Dedifferentiated amniotic fluid mesenchymal stem cell (primary cell): Measurements from ENCODE around the gene ZMIZ1.

Experiments
- DNase-seq: peaks from one replicate; pipeline ENCODE4 v3.0.0-alpha.2; 2016; ENCODE audit errors: extremely low spot score

ZMIZ1 gene

DNA sequence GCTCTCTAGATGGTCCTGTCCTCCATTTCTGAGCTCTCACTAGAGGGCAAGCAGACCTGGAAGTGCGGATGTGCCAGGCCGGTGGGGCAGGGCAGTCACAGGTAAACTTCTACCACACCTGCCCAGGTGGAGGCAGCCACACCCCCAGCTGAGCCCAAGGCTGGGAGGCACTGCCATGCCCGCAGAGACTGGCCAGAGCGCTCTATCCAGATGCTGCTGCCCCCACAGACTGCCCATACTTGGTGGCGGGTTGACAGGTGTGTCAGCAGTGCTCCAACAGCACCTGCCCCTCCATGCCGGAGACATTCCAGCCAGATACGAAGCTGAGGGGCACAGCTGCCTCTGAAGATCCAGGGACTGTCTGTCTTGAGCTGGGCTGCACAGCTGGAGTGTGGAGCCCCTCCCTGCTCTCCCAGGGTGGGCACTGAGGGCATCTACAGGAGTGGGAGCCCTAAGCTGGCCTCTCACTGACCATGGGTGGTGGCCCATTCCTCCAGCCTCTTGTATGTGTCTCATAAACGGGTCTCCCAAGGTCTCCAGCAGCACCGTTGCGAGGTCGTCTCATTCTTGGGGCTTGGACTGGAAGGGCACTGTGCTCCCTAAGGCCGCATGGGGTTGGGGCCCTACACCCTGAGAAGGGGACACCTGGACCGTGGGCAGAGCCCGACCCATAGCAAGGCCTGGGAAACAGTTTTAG, 240.4 kb downstream of the ZMIZ1 start:
- DNase-seq: no peak

DNA sequence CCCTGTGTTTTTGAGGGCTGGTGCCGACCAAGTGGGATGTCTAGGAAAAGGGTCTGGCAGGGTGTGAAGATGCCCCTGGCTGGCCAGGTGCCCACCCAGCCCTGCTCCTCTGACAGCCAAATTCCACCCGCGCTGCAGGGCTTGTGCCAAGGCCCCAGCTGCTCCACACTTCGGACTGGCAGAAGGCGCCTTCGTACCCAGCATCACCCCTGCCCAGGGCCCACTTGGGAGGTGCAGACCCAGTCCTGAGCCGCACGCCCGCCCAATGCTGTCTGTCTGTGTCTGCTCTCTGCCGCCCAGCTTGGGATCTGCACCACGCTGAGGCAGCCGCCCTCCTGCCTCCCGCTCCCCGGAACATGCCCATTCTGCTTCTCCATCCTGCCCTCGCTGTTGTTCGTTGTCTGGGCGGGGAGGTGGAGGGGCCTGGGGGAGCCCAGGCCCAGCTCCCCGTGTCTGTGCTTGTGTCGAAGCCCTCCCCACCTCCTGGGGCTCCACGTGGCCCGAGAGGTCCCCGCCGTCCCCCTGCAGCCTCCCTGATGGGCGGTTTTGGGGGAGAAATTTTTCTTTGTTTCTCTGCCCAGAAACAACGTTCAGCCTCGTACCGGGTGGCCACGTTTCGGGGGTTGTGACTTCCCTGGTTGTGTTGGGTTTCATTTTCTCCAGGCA, 241.6 kb downstream of the ZMIZ1 start:
- no peak for DNase-seq

DNA sequence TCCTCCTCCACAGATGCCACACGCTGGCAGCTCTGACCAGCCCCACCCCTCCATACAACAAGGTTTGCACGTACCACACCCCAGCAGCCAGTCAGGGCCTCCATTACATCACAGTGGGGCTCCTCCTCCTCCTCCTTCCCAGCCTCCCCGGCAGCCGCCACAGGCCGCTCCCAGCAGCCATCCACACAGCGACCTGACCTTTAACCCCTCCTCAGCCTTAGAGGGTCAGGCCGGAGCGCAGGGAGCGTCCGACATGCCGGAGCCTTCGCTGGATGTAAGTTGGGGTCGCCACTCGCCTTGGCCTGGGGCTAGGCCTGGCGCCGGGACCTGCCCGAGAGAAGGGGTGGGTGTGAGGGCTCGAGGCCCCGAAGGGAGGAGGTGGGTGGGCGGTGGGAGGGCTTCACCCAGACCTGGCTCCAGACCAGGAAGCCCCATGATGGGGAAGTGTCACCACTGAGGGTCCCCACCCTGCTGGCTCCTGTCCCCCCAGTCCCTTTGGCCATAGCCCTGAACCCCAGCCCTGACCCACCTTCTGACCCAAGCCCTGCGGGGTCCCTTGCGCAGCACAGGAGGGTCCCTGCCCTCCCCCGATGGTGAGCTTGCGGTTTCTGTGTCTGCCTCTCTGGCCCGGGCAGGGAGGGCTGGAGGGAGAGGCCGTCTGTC, 242.3 kb downstream of the ZMIZ1 start:
- DNase-seq: no peak

DNA sequence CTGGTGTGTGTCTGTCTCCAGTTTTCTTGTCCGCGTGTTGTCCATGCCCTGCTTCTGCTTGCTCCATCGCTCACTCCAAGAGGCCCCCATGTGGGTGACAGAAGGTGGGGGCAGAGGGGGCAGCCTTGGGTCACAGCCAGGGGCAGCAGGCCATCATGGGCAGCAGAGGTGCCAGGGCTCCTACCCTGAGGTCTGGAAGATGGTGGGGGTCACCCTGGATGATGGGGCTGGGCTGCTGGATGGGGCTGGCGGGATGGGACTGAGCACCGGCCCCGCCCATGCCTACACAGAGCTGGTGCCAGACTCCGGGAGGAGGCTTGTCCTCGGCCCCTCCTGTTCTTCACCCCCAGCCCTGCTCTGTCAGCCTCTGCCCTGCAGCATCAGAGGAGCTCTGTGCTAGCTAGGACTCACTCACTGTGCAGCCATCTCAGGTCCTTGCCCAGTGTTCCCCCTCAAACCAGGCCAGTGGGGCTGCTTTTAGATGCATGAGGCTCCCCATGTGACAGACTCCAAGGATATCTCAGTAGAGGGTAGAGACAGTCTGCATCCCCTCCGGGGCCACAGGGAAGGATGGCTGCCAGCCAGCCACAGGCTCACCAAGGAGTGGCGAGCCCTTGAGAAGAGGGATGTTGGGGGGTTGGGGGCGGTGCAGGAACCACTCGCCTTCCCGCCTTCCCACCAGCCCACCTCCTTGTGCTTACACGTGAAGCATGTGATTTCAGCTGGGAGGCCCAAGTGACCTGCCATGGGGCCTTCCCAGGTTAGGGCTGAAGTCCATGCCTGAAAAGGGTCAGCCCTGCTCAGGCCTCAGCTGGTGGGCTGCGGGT, 243.0 kb downstream of the ZMIZ1 start:
- DNase-seq: no peak

DNA sequence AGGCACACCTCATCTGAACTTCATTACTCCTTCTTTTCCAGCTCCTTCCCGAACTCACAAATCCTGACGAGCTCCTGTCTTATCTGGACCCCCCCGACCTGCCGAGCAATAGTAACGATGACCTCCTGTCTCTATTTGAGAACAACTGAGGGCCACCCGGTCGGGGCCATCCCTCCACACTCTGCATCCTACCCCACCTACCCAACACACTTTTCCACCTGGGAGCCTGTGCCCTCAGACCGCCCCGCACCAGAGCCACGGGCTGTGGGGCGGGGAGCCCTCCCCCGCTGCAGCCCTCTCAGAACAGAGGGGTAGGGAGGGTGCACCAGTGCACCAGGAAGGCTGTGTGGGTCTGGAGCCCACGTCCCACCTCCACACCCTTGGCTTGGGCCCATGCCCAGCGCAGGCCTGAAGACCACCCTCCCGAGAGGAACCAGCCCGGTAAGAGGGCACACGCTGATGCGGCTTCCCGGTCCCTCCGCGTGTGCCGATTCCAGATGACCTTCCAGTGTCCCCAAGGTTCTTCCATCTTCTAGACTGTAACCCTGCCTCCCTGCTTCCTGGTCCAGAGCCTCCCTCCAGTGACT, 243.9 kb downstream of the ZMIZ1 start:
- DNase-seq: no peak

DNA sequence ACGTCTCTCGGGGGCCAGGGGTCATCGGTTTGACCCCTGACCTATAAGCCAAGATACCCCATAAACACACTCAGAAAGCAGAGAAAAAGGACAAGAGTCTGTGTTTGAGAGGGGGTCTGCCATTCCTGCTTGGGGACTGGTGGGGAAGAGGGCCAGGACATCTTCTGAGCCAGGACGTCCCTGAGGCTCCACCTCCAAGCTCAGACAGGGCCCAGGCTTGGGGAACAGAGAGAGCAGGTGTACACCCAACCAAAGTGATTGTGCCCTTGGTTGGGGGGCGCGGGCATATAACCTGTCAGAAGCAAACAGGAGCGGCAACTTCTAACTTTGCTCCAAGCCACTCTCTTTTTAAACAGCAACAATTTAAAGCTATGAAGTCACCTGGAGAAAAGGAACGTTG, 244.6 kb downstream of the ZMIZ1 start:
- DNase-seq: no peak

DNA sequence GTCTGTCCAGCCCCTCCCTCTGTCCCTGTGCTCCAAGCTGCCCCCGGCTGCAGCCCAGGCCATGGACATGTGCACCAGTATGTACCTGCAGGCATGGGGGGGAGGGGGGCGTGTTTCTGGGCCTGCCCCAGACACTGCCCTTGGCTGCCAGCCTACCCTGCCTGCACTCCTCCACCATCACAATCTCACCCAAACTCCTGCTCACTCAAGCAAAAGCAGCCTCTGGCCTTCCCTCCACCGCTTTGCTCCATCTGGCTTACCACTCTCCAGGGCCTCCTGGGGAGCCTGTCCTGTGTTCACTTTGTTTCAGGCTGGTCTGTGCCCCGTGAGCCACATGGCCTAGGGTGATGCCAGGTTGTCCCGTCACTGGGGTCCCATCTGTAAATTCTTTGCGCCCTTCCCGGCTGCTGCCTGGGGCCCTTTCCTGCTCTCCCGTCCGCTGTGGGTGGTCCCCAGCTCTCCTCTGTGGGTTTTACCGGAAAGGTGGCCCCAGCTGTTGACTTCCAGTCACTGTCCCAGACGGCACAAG, 245.2 kb downstream of the ZMIZ1 start:
- DNase-seq: no peak

DNA sequence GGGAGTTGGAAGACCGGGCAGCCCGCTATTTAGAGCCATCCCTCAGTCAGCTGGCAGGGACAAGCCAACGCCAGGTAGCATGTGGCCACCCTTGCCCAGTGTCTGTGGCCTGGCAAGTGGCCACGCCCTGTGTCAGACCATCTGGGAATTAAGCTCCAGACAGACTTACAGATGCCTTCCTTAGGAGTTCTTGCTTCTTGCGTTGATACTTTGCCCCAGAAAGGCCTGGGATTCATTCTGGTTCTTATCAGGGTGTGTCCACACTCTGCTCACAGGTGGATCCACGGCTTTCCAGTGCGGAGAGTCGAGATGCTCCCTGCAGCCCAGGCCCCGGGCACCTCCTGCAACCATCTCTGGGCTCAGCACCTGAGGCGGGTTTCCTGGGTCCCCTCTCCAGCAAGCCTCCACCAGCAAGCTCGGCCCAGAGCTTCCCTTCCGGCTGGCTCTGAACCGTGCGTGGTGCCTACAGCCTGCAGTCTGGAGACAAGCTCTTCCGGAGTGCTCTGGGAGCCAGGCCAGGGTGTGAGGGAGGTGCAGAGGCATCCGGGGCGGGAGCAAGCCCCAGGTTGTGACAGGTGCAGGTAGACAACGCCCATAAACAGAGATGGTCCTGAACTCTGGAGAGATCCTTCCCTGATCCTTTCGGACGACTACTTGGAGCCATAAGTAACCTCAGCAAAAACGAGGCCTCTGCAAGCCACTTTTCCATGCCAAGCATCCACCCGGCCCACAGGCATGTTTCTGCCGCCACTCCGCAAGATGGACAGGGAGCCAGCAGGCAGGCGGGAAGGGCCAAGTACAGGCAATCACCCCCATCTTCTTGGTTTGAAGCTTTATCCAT, 246.2 kb downstream of the ZMIZ1 start:
- no peak for DNase-seq

DNA sequence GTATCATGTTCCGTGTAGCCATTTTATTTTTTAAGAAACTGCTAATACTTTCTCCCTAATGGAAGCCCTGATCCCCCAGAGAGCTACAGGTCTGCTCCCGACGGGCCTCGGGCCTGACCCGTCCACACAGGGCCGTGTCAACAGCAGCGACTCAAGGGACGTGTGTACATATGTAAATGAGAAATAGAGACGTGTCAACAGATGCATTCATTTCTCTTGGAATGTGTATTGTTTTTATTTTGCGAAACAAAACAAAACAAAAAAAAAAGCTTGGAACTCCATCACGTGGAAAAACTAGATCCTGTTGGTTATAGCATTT, 246.8 kb downstream of the ZMIZ1 start:
- no peak for DNase-seq

DNA sequence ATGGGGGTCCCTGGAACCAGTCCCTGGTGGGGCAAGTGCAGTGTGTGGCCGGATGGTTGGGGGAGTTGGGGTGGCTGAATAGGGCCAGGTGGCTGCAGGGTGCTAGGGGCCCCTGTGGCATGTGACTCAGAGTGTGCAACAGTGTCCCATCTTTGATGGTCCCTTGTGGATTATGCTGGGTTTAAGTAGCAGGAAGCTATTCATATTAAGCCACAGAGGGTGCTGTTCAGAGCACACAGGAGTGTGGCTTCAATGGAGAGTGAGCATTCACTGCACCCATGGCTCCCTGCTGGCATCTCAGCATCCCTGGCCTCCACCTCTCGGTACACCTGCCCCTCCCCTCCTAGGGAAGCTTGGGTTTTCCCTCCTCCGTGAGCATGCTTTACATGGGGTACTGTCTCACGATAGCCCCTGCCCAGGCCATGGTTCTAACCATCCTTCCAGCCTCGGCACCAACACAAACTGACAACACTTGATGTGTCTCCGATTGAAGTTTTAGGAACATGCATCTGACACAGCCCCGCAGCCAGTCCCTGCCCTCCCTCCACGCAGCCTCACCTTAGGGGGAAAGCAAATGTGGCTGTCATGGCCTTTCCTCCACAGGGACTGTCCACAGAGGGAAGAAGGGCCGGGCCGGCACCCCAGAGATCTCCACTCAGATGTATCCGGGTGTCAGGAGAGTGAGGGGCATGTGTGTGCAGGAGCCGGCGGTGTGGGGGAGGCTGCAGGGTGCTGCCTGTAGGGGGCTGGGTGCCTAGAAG, 248.1 kb downstream of the ZMIZ1 start:
- no peak for DNase-seq

DNA sequence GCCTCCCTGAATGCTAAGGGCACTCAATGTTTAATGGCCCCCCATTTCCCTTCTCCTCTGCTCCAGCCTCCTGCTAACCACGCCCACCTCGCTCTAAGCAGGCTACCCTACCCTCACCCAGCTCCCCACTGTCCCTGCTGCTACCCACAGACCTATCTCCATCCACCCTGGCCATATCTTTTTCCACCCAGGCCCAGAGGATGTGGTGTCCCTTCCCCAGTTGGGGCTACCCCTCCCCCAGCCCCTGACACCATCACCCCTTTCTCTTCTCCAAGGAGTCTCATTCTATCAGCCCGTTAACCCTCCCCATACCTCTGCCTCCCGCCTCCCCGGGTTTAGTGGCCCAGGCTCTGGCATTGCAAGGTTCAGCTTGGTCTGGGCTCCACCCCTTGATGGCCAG, 249.6 kb downstream of the ZMIZ1 start:
- DNase-seq: no peak

DNA sequence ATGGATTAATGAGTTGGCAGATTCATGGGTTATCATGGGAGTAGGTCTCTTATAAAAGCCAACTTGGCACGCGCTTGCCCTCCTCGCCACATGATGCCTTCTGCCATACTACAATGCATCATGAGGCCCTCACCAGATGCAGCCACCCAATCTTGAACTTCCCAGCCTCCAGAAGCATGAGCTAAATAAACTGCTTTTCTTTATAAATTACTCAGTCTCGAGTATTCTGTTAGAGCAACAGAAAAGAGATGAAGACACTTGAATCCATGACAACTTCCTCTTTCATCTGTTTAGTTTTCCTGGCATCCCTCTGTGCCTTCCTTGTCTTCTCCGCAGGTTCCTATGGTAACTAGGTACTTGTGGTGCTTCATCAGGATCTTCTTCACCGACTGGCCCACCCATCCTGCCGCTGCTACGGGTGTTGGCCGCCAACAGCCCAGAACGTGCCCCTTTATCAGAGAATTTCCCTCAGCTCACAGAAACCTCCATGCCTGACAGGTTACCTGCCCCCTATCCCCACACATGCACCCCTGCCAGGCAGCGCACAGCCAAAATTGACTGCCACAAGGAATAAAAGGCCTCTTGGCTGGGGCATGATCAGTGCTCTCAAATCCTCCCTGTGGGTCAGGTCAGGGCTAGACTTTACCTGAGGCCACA, 250.5 kb downstream of the ZMIZ1 start:
- DNase-seq: no peak

DNA sequence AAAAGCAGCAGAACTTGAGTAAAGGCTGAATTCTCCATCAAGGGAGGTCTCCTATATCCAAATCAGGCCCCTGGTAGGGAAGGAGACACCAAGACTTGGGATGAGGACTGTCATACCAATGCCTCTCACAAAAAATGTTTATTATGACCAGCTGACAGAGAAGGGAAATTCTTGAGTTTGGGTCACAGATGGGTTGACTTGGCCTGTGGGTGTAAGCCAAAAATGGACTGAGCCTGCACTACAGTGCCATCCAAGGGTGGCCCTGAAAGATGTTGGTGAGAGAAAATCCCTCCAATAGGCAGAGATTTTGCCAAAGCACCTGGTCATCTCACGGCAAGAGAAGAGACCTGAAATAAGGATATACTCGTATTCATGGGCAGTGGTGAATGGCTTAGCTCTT, 251.6 kb downstream of the ZMIZ1 start:
- no peak for DNase-seq

DNA sequence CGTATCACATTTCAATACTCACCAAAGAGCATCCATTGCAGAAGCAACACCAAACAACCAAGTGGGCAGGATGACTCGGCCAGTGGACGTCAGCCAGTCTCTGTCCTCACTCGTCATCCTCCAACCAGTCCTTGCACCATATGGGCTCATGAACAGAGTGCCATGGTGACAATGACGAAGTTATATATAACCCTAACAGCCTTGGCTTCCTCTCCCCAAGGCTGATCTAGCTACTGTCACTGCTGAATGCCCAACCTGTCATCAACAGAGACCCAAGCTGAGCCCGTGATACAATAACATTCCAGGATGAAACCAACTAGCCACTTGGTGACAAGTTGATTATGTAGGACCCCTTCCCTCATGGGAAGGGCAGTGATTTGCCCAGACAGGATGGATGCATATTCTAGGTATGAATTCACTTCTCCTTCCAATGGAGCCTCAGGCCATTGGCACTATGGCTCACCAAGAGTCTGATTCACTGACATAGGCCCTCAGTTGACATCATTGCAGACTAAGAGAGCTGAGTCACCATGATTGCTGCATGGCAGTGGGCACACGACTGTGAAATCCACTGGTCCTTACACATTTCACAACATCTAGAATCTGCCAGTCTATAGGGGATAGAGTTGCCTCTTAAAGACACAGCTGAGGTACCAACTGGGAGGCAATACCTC, 252.2 kb downstream of the ZMIZ1 start:
- DNase-seq: peak; percentile 86

DNA sequence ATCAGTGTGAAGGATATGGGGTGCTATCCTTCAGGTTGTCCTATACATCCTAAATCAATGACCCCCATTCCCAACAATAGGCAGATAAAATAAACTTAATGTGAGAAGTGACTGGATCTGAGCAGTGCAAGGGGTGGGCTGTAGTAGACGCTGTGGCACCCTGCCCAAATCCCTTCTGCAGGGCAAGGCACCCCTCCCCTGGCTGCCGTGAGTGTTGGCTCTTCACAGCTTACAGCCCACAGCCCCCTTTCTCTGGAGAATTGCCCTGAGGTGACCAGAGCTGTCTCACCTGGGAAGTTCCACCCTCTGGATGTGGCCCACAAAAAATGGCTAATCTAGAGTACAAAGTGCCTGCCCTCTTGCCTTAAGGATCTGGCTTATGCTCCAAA, 252.7 kb downstream of the ZMIZ1 start:
- no peak for DNase-seq

DNA sequence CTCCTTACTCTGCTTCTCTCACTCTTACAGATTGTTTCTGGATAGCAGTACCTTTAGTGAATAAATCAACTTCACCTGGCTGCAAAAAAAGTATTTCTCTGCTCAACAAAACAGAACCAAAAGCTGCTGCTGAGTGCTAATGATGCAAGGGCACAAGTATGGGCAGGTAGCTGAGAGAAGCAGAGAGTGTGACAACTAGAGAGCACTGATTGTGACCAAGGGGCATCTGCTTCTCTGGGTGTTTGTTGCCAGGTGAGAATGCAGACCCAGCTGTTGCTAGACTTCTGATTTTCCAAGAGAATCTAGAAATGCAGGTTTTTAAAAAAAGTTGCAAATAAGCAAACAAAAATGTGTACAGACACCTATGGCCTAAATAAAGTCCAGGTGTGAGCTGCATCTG, 253.2 kb downstream of the ZMIZ1 start:
- no peak for DNase-seq

DNA sequence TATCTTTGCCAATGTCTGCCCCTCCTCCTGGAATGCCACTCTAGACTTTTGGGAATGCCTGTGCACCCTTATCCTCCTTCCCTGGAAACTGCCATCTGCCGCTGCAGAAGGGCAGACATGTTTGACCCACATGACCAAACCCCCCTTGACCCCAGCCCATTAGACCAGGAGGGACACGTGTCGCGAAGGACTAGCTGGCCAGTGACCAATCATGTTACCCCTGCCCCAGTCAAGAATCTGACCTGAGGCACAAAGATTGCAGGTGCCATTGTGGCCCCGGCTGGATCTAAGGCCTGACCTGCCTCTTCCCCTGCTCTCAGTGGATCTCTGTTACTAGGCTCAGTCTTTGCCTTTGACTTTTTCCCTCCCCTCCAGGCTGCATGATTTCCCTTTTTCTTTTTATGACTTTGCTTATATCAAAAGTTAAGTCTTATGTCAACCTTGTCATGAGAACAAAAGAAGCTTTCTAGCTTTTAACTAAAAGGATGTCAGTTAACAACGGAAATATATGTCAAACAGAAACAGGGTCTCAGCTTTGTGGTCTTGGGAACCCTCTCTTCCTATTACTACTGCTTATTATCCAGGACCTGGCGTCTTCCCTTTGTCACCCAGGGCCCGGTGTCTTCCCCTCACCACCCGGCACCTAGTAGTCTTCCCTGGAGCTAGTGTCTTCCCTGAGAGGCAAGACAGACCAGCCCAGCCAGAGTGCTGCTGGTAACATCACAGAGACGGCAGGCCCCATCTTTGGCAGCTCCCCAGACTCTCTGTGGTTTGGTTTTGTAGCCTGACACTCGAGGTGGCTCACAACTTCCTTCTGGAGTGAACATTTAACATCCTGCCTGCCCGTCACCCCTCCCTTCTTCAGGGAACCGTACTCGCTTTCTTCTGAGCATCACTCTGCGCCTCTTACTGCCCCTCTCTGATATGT, 254.1 kb downstream of the ZMIZ1 start:
- peak; percentile 58 for DNase-seq

DNA sequence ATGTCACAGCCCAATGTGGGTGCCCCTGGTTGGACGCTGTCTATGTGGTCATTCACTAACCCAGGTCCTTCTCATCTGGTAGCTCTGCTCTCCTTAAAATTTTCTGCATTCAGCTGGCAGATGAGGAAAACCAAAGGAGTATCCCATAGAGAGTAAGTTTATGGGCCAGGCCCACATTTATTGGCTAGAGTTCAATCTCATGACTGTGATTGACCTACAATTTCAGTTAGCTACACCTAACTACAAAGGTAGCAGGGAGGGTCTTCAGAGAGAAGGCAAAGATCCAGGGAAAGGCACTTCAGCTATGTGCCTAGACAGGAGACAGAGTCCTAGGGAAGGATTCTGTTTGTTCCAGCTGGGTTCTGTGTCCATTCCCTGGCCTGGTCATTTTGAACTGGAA, 254.8 kb downstream of the ZMIZ1 start:
- no peak for DNase-seq
